Activated CD4-positive, alpha-beta memory T cell treated with anti-CD3 and anti-CD28 coated beads for 36 hours (primary cell): ENCODE data around the gene MAP4K3. TPM values are rescaled to one million over a fixed set of nuclear protein-coding genes. Genes with fewer than 3 reads are reported as not detected.

Experiments used
- CTCF ChIA-PET: fragments of 350-600 bp; sonication (Branson Sonifier 250); formaldehyde crosslinking; loops from one replicate; lab custom pipeline; 2021; ENCODE audit warnings: antibody characterized with exemption, inconsistent platforms; lab: Charles Lee
- POLR2A ChIA-PET: fragments of 350-600 bp; sonication (Branson Sonifier 250); formaldehyde crosslinking; loops from one replicate; lab custom pipeline; 2021; ENCODE audit warnings: antibody characterized with exemption; lab: Charles Lee
- DNase-seq: peaks from one replicate; pipeline ENCODE4 v3.0.0-alpha.2; 2020
- H3K27ac Mint-ChIP-seq: one replicate; pipeline ENCODE4 v1.8.0; 2021; ENCODE audit warnings: mixed read lengths
- H3K27me3 Mint-ChIP-seq: one replicate; pipeline ENCODE4 v1.8.0; 2021; ENCODE audit warnings: mixed read lengths
- H3K36me3 Mint-ChIP-seq: one replicate; pipeline ENCODE4 v1.8.0; 2021; ENCODE audit warnings: mixed read lengths
- H3K4me1 Mint-ChIP-seq: one replicate; pipeline ENCODE4 v1.8.0; 2021; ENCODE audit warnings: low read depth, mixed read lengths
- H3K4me3 Mint-ChIP-seq: one replicate; pipeline ENCODE4 v1.8.0; 2021; ENCODE audit warnings: mild to moderate bottlenecking, mixed read lengths
- H3K9me3 Mint-ChIP-seq: one replicate; pipeline ENCODE4 v1.8.0; 2021; ENCODE audit warnings: mixed read lengths
- intact Hi-C: fragments of 100-400 bp; cut with micrococcal nuclease; formaldehyde crosslinking; loops from one replicate; pipeline ENCODE4 v1.15.1; 2023
- total RNA-seq, 2 experiments: library from RNA; stranded (reverse); gene quantifications; one replicate each; pipeline ENCODE4 v1.2.3, GENCODE V29; 2021

The MAP4K3 gene
- total RNA-seq, 2 experiments from 2014 or later, result 9.9 to 10.1 TPM

- POLR2A ChIA-PET, result interaction anchor here (1.3 kb wide), 2 partner anchors 60 to 74 kb away, joined by 3 to 6 read pairs; no protein-coding TSS in a partner anchor
- CTCF ChIA-PET, result interaction anchor here (1.1 to 3.1 kb wide), 5 partner anchors 26 to 75 kb away, joined by 3 to 9 read pairs (median 5); no protein-coding TSS in a partner anchor
These were observed 624 bp upstream of the MAP4K3 start for GRCh38 chr2:39437522-39438296.

GRCh38 chr2:39435741-39436591 is 1.1 kb downstream of the MAP4K3 start:
- peak overlapping the region; percentile 84 for H3K4me3 Mint-ChIP-seq
- H3K27ac Mint-ChIP-seq, result peak overlapping the region; percentile 60
- no peaks in the 10 kb centered on the region for H3K9me3 Mint-ChIP-seq
- no peak for DNase-seq
- peaks cover 3% of the 10 kb centered on the region for H3K36me3 Mint-ChIP-seq
- intact Hi-C loops, result loop anchor here (5.0 kb wide), 1 partner anchor 219 kb away; no protein-coding TSS in a partner anchor
- peaks cover 73% of the 10 kb centered on the region for H3K4me1 Mint-ChIP-seq
- POLR2A ChIA-PET, result interaction anchor here (0.6 kb wide), 1 partner anchor 56 kb away, joined by 3 read pairs; no protein-coding TSS in a partner anchor
- H3K27me3 Mint-ChIP-seq, result no peaks in the 10 kb centered on the region
- CTCF ChIA-PET, result interaction anchor here (1.3 kb wide), 1 partner anchor 24 kb away, joined by 3 read pairs; no protein-coding TSS in a partner anchor

More at GRCh38 chr2:39437522-39438296, 624 bp upstream of the MAP4K3 start:
- Mint-ChIP-seq H3K4me1 (peaks cover 56% of the 10 kb centered on the region), H3K36me3 (peaks cover 7% of the 10 kb centered on the region), H3K27ac (peak overlapping the region; percentile 40), H3K4me3 (peak overlapping the region; percentile 84), H3K9me3 (peaks cover 6% of the 10 kb centered on the region), H3K27me3 (no peaks in the 10 kb centered on the region)
- peak; percentile 61 for DNase-seq
- intact Hi-C loops, result loop anchor here (1.0 to 5.0 kb wide), 6 partner anchors 29 to 335 kb away; no protein-coding TSS in a partner anchor

GRCh38 chr2:39435234-39435633 is 1.9 kb downstream of the MAP4K3 start:
- ChIA-PET CTCF (no interaction called here), POLR2A (no interaction called here)
- Mint-ChIP-seq H3K4me1 (peaks cover 76% of the 10 kb centered on the region), H3K4me3 (peak overlapping the region; percentile 84), H3K9me3 (no peaks in the 10 kb centered on the region), H3K27me3 (no peaks in the 10 kb centered on the region), H3K27ac (no peak overlapping the region), H3K36me3 (peaks cover 2% of the 10 kb centered on the region)
- intact Hi-C loops, result loop anchor here (5.0 kb wide), 1 partner anchor 218 kb away; no protein-coding TSS in a partner anchor
- DNase-seq, result no peak

GRCh38 chr2:39434233-39434897 is 2.7 kb downstream of the MAP4K3 start:
- intact Hi-C loops, result no loop called here
- peaks cover 2% of the 10 kb centered on the region for H3K36me3 Mint-ChIP-seq
- H3K4me3 Mint-ChIP-seq, result no peak overlapping the region
- peaks cover 73% of the 10 kb centered on the region for H3K4me1 Mint-ChIP-seq
- no peak overlapping the region for H3K27ac Mint-ChIP-seq
- H3K9me3 Mint-ChIP-seq, result no peaks in the 10 kb centered on the region
- DNase-seq, result no peak
- CTCF ChIA-PET, result no interaction called here
- POLR2A ChIA-PET, result no interaction called here
- no peaks in the 10 kb centered on the region for H3K27me3 Mint-ChIP-seq

- no peaks in the 10 kb centered on the region for H3K27me3 Mint-ChIP-seq
These were observed 3.4 kb downstream of the MAP4K3 start for GRCh38 chr2:39433586-39434195.

GRCh38 chr2:39432701-39433100 is 4.4 kb downstream of the MAP4K3 start:
- ChIA-PET POLR2A (no interaction called here), CTCF (interaction anchor here (1.2 kb wide), 1 partner anchor 203 kb away, joined by 3 read pairs; no protein-coding TSS in a partner anchor)

More at GRCh38 chr2:39433586-39434195, 3.4 kb downstream of the MAP4K3 start:
- POLR2A ChIA-PET, result no interaction called here
- Mint-ChIP-seq H3K27ac (no peak overlapping the region), H3K9me3 (no peaks in the 10 kb centered on the region), H3K4me3 (no peak overlapping the region), H3K36me3 (peaks cover 2% of the 10 kb centered on the region), H3K4me1 (peaks cover 66% of the 10 kb centered on the region)
- intact Hi-C loops, result loop anchor here (2.0 kb wide), 1 partner anchor 25 kb away; no protein-coding TSS in a partner anchor
- no peak for DNase-seq
- CTCF ChIA-PET, result interaction anchor here (1.2 kb wide), 1 partner anchor 204 kb away, joined by 3 read pairs; no protein-coding TSS in a partner anchor

GRCh38 chr2:39431592-39432316 is 5.3 kb downstream of the MAP4K3 start:
- peaks cover 70% of the 10 kb centered on the region for H3K4me1 Mint-ChIP-seq
- no peaks in the 10 kb centered on the region for H3K9me3 Mint-ChIP-seq
- intact Hi-C loops, result loop anchor here (2.0 kb wide), 1 partner anchor 23 kb away; no protein-coding TSS in a partner anchor
- H3K4me3 Mint-ChIP-seq, result no peak overlapping the region
- no peak overlapping the region for H3K27ac Mint-ChIP-seq
- DNase-seq, result no peak
- peaks cover 2% of the 10 kb centered on the region for H3K36me3 Mint-ChIP-seq
- POLR2A ChIA-PET, result interaction anchor here (0.6 to 1.4 kb wide), 3 partner anchors 55 to 335 kb away, joined by 3 read pairs; no protein-coding TSS in a partner anchor
- H3K27me3 Mint-ChIP-seq, result no peaks in the 10 kb centered on the region
- CTCF ChIA-PET, result no interaction called here

More at GRCh38 chr2:39432701-39433100, 4.4 kb downstream of the MAP4K3 start:
- Mint-ChIP-seq H3K9me3 (no peaks in the 10 kb centered on the region), H3K4me1 (peaks cover 62% of the 10 kb centered on the region), H3K27me3 (no peaks in the 10 kb centered on the region), H3K4me3 (no peak overlapping the region), H3K36me3 (peaks cover 2% of the 10 kb centered on the region), H3K27ac (no peak overlapping the region)
- intact Hi-C loops, result loop anchor here (2.0 kb wide), 1 partner anchor 24 kb away; no protein-coding TSS in a partner anchor
- DNase-seq, result no peak

GRCh38 chr2:39429746-39430145 is 7.3 kb downstream of the MAP4K3 start:
- no peaks in the 10 kb centered on the region for H3K27me3 Mint-ChIP-seq
- ChIA-PET POLR2A (no interaction called here), CTCF (no interaction called here)
- H3K9me3 Mint-ChIP-seq, result no peaks in the 10 kb centered on the region
- intact Hi-C loops, result no loop called here
- peaks cover 70% of the 10 kb centered on the region for H3K4me1 Mint-ChIP-seq
- peaks cover 2% of the 10 kb centered on the region for H3K36me3 Mint-ChIP-seq
- no peak overlapping the region for H3K27ac Mint-ChIP-seq
- no peak overlapping the region for H3K4me3 Mint-ChIP-seq
- DNase-seq, result no peak

- Mint-ChIP-seq H3K9me3 (no peaks in the 10 kb centered on the region), H3K4me3 (no peak overlapping the region), H3K27me3 (no peaks in the 10 kb centered on the region), H3K4me1 (peaks cover 58% of the 10 kb centered on the region), H3K36me3 (no peaks in the 10 kb centered on the region), H3K27ac (no peak overlapping the region)
- CTCF ChIA-PET, result no interaction called here
- DNase-seq, result no peak
- intact Hi-C loops, result no loop called here
- POLR2A ChIA-PET, result no interaction called here
These were observed 12.1 kb downstream of the MAP4K3 start for GRCh38 chr2:39424951-39425350.

GRCh38 chr2:39422700-39423099 is 14.4 kb downstream of the MAP4K3 start:
- H3K36me3 Mint-ChIP-seq, result no peaks in the 10 kb centered on the region
- ChIA-PET POLR2A (no interaction called here), CTCF (no interaction called here)
- no peaks in the 10 kb centered on the region for H3K27me3 Mint-ChIP-seq
- no peaks in the 10 kb centered on the region for H3K9me3 Mint-ChIP-seq
- peaks cover 63% of the 10 kb centered on the region for H3K4me1 Mint-ChIP-seq
- DNase-seq, result no peak
- intact Hi-C loops, result no loop called here
- no peak overlapping the region for H3K27ac Mint-ChIP-seq
- no peak overlapping the region for H3K4me3 Mint-ChIP-seq
